OCI-LY1 (cell line): ENCODE data around the gene FGR.

Source experiments
- H2AFZ ChIP-seq: fragments of 200-600 bp; sonication (generic), shearing (Covaris generic); 2 replicates; pipeline ENCODE4 v1.6.0; 2014; ENCODE audit warnings: antibody characterized with exemption, mild to moderate bottlenecking, low read length
- H3F3A ChIP-seq: fragments of 200-600 bp; sonication (generic), shearing (Covaris generic); 2 replicates; pipeline ENCODE4 v1.6.0; 2014; ENCODE audit warnings: mild to moderate bottlenecking, antibody characterized with exemption, low read length, moderate library complexity; ENCODE audit not compliant: insufficient read depth
- H3K27ac ChIP-seq: fragments of 200-600 bp; sonication (generic); 2 replicates; pipeline ENCODE4 v1.5.1; 2014; ENCODE audit warnings: low read length, mixed run types, mild to moderate bottlenecking, low read depth; ENCODE audit not compliant: poor library complexity, severe bottlenecking
- H3K27me3 ChIP-seq: fragments of 200-600 bp; sonication (generic); 2 replicates; pipeline ENCODE4 v1.6.0; 2014; ENCODE audit warnings: antibody characterized with exemption, mild to moderate bottlenecking, low read length, moderate library complexity; ENCODE audit not compliant: insufficient read depth
- H3K36me3 ChIP-seq: fragments of 200-600 bp; sonication (generic); 2 replicates; pipeline ENCODE4 v1.6.1; 2014; ENCODE audit warnings: mild to moderate bottlenecking, antibody characterized with exemption, low read length, moderate library complexity, mixed read lengths; ENCODE audit not compliant: insufficient read depth
- H3K4me1 ChIP-seq: fragments of 200-600 bp; sonication (generic); 2 replicates; pipeline ENCODE4 v1.5.1; 2014; ENCODE audit warnings: mild to moderate bottlenecking, low read length, moderate library complexity; ENCODE audit not compliant: insufficient read depth, severe bottlenecking
- H3K4me2 ChIP-seq: fragments of 200-600 bp; sonication (generic), shearing (Covaris generic); 2 replicates; pipeline ENCODE4 v1.6.1; 2014; ENCODE audit warnings: low read length
- H3K4me3 ChIP-seq: fragments of 200-600 bp; sonication (generic); 2 replicates; pipeline ENCODE4 v1.5.1; 2014; ENCODE audit warnings: low read length, low read depth, mild to moderate bottlenecking, mixed read lengths; ENCODE audit not compliant: poor library complexity, severe bottlenecking
- H3K79me2 ChIP-seq: fragments of 200-600 bp; shearing (Covaris generic); 2 replicates; pipeline ENCODE4 v1.6.1; 2016; ENCODE audit warnings: mixed run types, low read length, mixed read lengths; ENCODE audit not compliant: insufficient read depth
- H3K9ac ChIP-seq: fragments of 200-600 bp; sonication (generic), shearing (Covaris generic); 2 replicates; pipeline ENCODE4 v1.6.1; 2014; ENCODE audit warnings: mild to moderate bottlenecking, low read length, mixed read lengths
- H3K9me2 ChIP-seq: fragments of 200-600 bp; sonication (generic), shearing (Covaris generic); 2 replicates; pipeline ENCODE4 v1.6.1; 2014; ENCODE audit warnings: low read depth, mild to moderate bottlenecking, low read length, mixed read lengths
- H3K9me3 ChIP-seq: fragments of 200-600 bp; shearing (Covaris generic); 2 replicates; pipeline ENCODE4 v1.6.1; 2014; ENCODE audit warnings: low read length, mixed read lengths
- H4K20me1 ChIP-seq: fragments of 200-600 bp; sonication (generic), shearing (Covaris generic); 2 replicates; pipeline ENCODE4 v1.6.0; 2016; ENCODE audit warnings: mild to moderate bottlenecking, low read length; ENCODE audit not compliant: insufficient read depth
- CTCF ChIP-seq: fragments of 200-600 bp; sonication (generic), shearing (Covaris generic); IDR thresholded peaks from 2 replicates; pipeline ENCODE4 v1.5.1; 2017; ENCODE audit warnings: mild to moderate bottlenecking, antibody characterized with exemption, low read length, moderate library complexity, mixed read lengths
- EZH2 ChIP-seq: fragments of 200-600 bp; sonication (generic), shearing (Covaris generic); IDR thresholded peaks from 2 replicates; pipeline ENCODE4 v1.8.0; 2017; ENCODE audit warnings: borderline replicate concordance, mixed run types, mild to moderate bottlenecking, antibody characterized with exemption, low read length, moderate library complexity, mixed read lengths

FGR gene

DNA sequence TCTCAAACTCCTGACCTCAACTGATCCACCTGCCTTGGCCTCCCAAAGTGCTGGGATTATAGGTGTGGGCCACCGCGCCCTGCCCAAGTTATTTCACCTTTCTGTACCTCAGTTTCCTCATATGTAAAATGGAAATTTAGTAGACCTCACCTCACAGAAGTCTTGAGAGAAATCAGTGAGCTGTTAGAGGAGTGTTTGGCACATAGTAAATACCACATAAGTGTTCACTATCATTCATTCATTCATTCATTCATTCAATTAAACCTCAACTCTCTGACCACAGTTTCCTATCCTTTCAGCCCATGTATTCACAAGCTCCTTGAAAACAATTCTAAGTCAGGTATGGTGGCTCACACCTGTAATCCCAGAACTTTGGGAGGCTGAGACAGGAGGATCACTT lies 3.8 kb upstream of the FGR start:
- no peaks in the 10 kb centered on the region for H3F3A ChIP-seq
- H3K4me3 ChIP-seq: no peak overlapping the region
- H3K36me3 ChIP-seq: no peaks in the 10 kb centered on the region; the same call in 1 of the 2 replicates
- no peak overlapping the region for H3K4me2 ChIP-seq
- H3K9me2 ChIP-seq: no peaks in the 10 kb centered on the region
- H4K20me1 ChIP-seq: no peaks in the 10 kb centered on the region
- no peaks in the 10 kb centered on the region for H3K9me3 ChIP-seq
- H2AFZ ChIP-seq: no peak overlapping the region
- peaks cover 8% of the 10 kb centered on the region for H3K4me1 ChIP-seq
- no peak overlapping the region for H3K27ac ChIP-seq
- H3K79me2 ChIP-seq: no peaks in the 10 kb centered on the region
- TF ChIP-seq EZH2 (no peak), CTCF (no peak)
- H3K9ac ChIP-seq: no peak overlapping the region
- peaks cover 12% of the 10 kb centered on the region; the same call in 1 of the 2 replicates for H3K27me3 ChIP-seq

DNA sequence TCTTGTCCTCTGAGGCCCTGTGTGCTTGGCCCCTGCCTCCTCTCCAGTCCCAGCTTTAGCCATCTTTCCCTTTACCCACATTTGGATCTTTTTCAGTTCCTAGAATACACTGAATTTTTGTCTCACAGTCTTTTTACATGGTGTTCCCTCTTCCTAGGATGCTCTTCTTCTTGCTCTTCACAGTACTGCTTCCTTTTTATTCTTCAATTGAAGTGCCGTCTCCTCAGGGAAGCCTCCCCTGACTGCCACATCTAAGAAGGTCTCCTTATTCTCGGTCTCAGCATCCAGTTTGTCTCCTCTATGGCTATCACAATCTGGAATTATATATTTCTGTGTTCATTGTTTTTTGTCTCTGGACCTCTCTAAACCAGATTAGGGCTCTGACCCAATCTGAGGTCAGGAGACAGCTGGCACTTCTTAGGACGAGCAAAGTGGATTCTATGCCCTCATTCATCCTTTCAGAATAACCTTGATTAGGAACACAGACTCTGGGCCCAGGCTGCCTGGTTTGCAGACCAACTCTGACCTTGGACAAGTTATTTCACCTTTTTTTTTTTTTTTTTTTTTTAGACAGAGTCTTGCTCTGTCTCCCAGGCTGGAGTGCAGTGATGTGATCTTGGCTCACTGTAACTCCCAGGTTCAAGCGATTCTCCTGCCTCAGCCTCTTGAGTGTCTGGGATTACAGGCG lies 3.2 kb upstream of the FGR start:
- no peaks in the 10 kb centered on the region; the same call in 1 of the 2 replicates for H3K36me3 ChIP-seq
- H3K4me2 ChIP-seq: no peak overlapping the region
- TF ChIP-seq CTCF (no peak), EZH2 (no peak)
- no peaks in the 10 kb centered on the region for H3K9me3 ChIP-seq
- H3K9ac ChIP-seq: no peak overlapping the region
- peaks cover 13% of the 10 kb centered on the region for H3K4me1 ChIP-seq
- no peak overlapping the region for H3K27ac ChIP-seq
- H3K9me2 ChIP-seq: no peaks in the 10 kb centered on the region
- H2AFZ ChIP-seq: no peak overlapping the region
- peaks cover 14% of the 10 kb centered on the region; the same call in 1 of the 2 replicates for H3K27me3 ChIP-seq
- H3K4me3 ChIP-seq: no peak overlapping the region
- no peaks in the 10 kb centered on the region for H3F3A ChIP-seq
- no peaks in the 10 kb centered on the region for H4K20me1 ChIP-seq
- no peaks in the 10 kb centered on the region for H3K79me2 ChIP-seq

GRCh38 chr1:27635396-27636142 lies 584 bp upstream of the FGR start:
- peaks cover 39% of the 10 kb centered on the region for H3K4me1 ChIP-seq
- H3K27ac ChIP-seq: no peak overlapping the region
- no peak overlapping the region for H2AFZ ChIP-seq
- no peaks in the 10 kb centered on the region for H3K9me3 ChIP-seq
- no peaks in the 10 kb centered on the region; the same call in 1 of the 2 replicates for H3K36me3 ChIP-seq
- no peaks in the 10 kb centered on the region for H4K20me1 ChIP-seq
- no peak for TF ChIP-seq CTCF
- no peak for TF ChIP-seq EZH2
- H3K9me2 ChIP-seq: no peaks in the 10 kb centered on the region
- no peak overlapping the region for H3K4me3 ChIP-seq
- no peaks in the 10 kb centered on the region for H3K79me2 ChIP-seq
- H3K4me2 ChIP-seq: no peak overlapping the region
- peaks cover 15% of the 10 kb centered on the region; the same call in 1 of the 2 replicates for H3K27me3 ChIP-seq
- H3K9ac ChIP-seq: no peak overlapping the region
- no peaks in the 10 kb centered on the region for H3F3A ChIP-seq
